HG03342 (cell line): ENCODE measurements around the gene TSNAX.
"Not testable (repeated sequence)": the region's sequence is repeated elsewhere in the genome, so short reads cannot be mapped to it uniquely, and the experiment has no call there.

Experiments
- ATAC-seq: cut with Tn5 transposase; IDR thresholded peaks from one replicate; pipeline ENCODE4 v1.9.1; 2021; ENCODE audit warnings: mild to moderate bottlenecking, moderate library complexity; ENCODE audit not compliant: unreplicated experiment

TSNAX gene

GRCh38 chr1:231561647-231562383 lies 33.3 kb downstream of the TSNAX start:
- no peak for ATAC-seq

GRCh38 chr1:231563247-231563646 lies 34.8 kb downstream of the TSNAX start:
- ATAC-seq = no peak

GRCh38 chr1:231564373-231564772 lies 35.9 kb downstream of the TSNAX start:
- ATAC-seq = no peak

- ATAC-seq = no peak
Observed at GRCh38 chr1:231566496-231566895, 38.0 kb downstream of the TSNAX start.

- ATAC-seq = not testable (repeated sequence)
Observed at GRCh38 chr1:231570262-231570661, 41.8 kb downstream of the TSNAX start.

GRCh38 chr1:231571904-231572303 lies 43.4 kb downstream of the TSNAX start:
- ATAC-seq = no peak

- ATAC-seq = no peak
Observed at GRCh38 chr1:231575472-231575871, 47.0 kb downstream of the TSNAX start.

- ATAC-seq = no peak
Observed at GRCh38 chr1:231576804-231577718, 48.6 kb downstream of the TSNAX start.

- no peak for ATAC-seq
Observed at GRCh38 chr1:231580874-231581273, 52.4 kb downstream of the TSNAX start.

- ATAC-seq = no peak
Observed at GRCh38 chr1:231581859-231582258, 53.4 kb downstream of the TSNAX start.

- no peak for ATAC-seq
Observed at GRCh38 chr1:231583376-231583775, 54.9 kb downstream of the TSNAX start.

GRCh38 chr1:231584117-231584516 lies 55.6 kb downstream of the TSNAX start:
- no peak for ATAC-seq

GRCh38 chr1:231584921-231585320 lies 56.5 kb downstream of the TSNAX start:
- no peak for ATAC-seq

- peak; percentile 58 for ATAC-seq
Observed at GRCh38 chr1:231590453-231591198, 62.2 kb downstream of the TSNAX start.

GRCh38 chr1:231591466-231591865 lies 63.0 kb downstream of the TSNAX start:
- ATAC-seq = no peak

- ATAC-seq = no peak
Observed at GRCh38 chr1:231592809-231593208, 64.3 kb downstream of the TSNAX start.

- not testable (repeated sequence) for ATAC-seq
Observed at GRCh38 chr1:231593264-231593663, 64.8 kb downstream of the TSNAX start.

GRCh38 chr1:231594123-231594522 lies 65.7 kb downstream of the TSNAX start:
- no peak for ATAC-seq

GRCh38 chr1:231594749-231595148 lies 66.3 kb downstream of the TSNAX start:
- ATAC-seq = no peak

- ATAC-seq = no peak
Observed at GRCh38 chr1:231596337-231596791, 67.9 kb downstream of the TSNAX start.

- ATAC-seq = no peak
Observed at GRCh38 chr1:231597971-231598370, 69.5 kb downstream of the TSNAX start.
